Measurements from ENCODE around the gene TDRD7.

DNA sequence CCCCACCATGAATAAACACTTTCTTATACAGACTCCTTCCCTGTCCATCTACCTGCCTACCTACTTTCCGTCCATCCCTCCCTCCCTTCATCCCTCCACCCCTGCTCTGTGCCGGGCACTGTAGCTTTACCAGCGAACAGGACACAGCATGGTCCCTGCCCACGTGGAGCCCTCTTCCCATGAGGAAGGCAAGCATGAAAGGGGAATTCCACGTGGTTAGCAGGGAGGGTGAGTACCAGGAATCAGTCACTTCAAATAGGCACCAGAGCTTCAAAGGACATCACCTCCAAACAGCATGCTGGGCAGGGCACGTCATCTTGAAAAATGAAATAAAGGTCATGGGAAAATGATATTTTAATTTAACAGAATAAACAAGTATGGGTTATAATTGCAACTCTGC, 35.0 kb upstream of the TDRD7 start:
- TF ChIP-seq TARDBP (IDR thresholded peaks at IDR 0.05): no peak
- no peak for TF ChIP-seq BHLHE40 (IDR thresholded peaks at IDR 0.05; ENCODE audit: borderline replicate concordance)
- TF ChIP-seq ELF4 (IDR thresholded peaks at IDR 0.05): no peak
- no peak for TF ChIP-seq CTBP1 (IDR thresholded peaks at IDR 0.05; ENCODE audit: borderline replicate concordance)
- no peak for TF ChIP-seq SP1 (IDR thresholded peaks at IDR 0.05)
- TF ChIP-seq, protein P1, sequence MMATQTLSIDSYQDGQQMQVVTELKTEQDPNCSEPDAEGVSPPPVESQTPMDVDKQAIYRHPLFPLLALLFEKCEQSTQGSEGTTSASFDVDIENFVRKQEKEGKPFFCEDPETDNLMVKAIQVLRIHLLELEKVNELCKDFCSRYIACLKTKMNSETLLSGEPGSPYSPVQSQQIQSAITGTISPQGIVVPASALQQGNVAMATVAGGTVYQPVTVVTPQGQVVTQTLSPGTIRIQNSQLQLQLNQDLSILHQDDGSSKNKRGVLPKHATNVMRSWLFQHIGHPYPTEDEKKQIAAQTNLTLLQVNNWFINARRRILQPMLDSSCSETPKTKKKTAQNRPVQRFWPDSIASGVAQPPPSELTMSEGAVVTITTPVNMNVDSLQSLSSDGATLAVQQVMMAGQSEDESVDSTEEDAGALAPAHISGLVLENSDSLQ (IDR thresholded peaks at IDR 0.05): no peak
- TF ChIP-seq SUZ12 (IDR thresholded peaks at IDR 0.05): no peak
- TF ChIP-seq FOXM1 (IDR thresholded peaks at IDR 0.05; ENCODE audit: borderline replicate concordance): no peak
- no peak for TF ChIP-seq HDGF (IDR thresholded peaks at IDR 0.05; ENCODE audit: borderline replicate concordance)
- no peak for TF ChIP-seq ZNF384 (IDR thresholded peaks at IDR 0.05)
